Vagina (tissue), 2 donors: Measurements from ENCODE around the gene FANCC. TPM values are rescaled to one million over a fixed set of nuclear protein-coding genes. Genes with fewer than 3 reads are reported as not detected.
A peak's percentile ranks its signal among the peaks of the same experiment; 100 is the strongest.

ENCODE experiments used
- DNase-seq, 2 donors: peaks; one replicate each; pipeline ENCODE4 v3.0.0-alpha.2; 2017; ENCODE audit errors: extremely low spot score in 2 of 2
- H3K27ac ChIP-seq: fragments of 200-600 bp; sonication (generic); one replicate; pipeline ENCODE4 v1.5.1; 2019
- H3K27me3 ChIP-seq: fragments of 200-600 bp; sonication (generic); one replicate; pipeline ENCODE4 v1.5.1; 2019
- H3K36me3 ChIP-seq, 2 donors: fragments of 200-600 bp; sonication (generic); one replicate each; pipeline ENCODE4 v1.5.1; 2017 to 2019
- H3K4me1 ChIP-seq: fragments of 200-600 bp; sonication (generic); one replicate; pipeline ENCODE4 v1.5.1; 2019
- H3K4me3 ChIP-seq, 2 donors: fragments of 200-600 bp; sonication (generic); 1 replicate in 1 of 2; 2 replicates in 1 of 2; pipeline ENCODE4 v1.5.1; 2016 to 2019
- H3K9me3 ChIP-seq: fragments of 200-600 bp; sonication (generic); one replicate; pipeline ENCODE4 v1.5.1; 2019
- CTCF ChIP-seq, 3 experiments: fragments of 450-650 bp in 2 of 3; fragments of 200-600 bp in 1 of 3; sonication (generic) in 1 of 3; IDR thresholded peaks; one replicate each; pipeline ENCODE4 v1.5.1; 2017 to 2019; ENCODE audit warnings: antibody characterized with exemption in 3 of 3, mild to moderate bottlenecking in 2 of 3, moderate library complexity in 2 of 3
- POLR2A ChIP-seq, 2 donors: fragments of 450-650 bp; IDR thresholded peaks; one replicate each; pipeline ENCODE4 v1.6.1; 2017; ENCODE audit warnings: antibody characterized with exemption in 2 of 2, mild to moderate bottlenecking in 2 of 2, moderate library complexity in 2 of 2
- POLR2AphosphoS5 ChIP-seq, 2 donors: sonication (generic); formaldehyde crosslinking; IDR thresholded peaks; one replicate each; pipeline ENCODE4 v1.9.0; 2017; ENCODE audit warnings: antibody characterized with exemption in 2 of 2, mild to moderate bottlenecking in 2 of 2, low read depth in 1 of 2; ENCODE audit not compliant: insufficient read depth in 1 of 2
- intact Hi-C: fragments of 100-400 bp; cut with DNase I; formaldehyde crosslinking; loops from one replicate; pipeline ENCODE4 v1.15.1; 2023
- total RNA-seq: library from RNA; depleted of rRNA; stranded (reverse); fragments of >200 nt; gene quantifications from one replicate; pipeline ENCODE4 v1.2.3, GENCODE V29; 2016

FANCC gene
- total RNA-seq, 1 donor from 2014 or later = 17.2 TPM

DNA sequence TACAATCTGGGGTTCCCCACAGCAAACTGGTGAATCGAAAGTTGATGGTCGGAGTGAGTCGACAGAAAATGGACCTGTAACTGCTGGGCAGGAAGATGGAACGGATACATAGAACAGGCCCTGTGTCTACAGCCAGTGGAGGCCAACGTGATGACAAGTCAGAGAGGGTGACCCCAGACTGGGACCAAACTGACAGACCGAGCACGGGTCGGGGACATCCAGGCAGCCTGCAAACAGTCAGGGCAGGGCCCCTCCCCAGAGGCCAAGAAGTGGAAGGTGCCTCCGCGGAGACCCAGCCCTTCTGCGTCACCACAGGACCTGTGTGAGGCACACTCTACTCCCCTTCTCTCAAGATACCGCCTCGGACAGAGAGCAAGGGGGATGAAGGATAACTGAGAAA is 25.1 kb upstream of the FANCC start:
- TF ChIP-seq CTCF (IDR thresholded peaks at IDR 0.05) = no peak
- no peak for TF ChIP-seq POLR2AphosphoS5 (IDR thresholded peaks at IDR 0.05; ENCODE audit: insufficient read depth in 1 of 2, low read depth in 1 of 2)
- TF ChIP-seq POLR2A (IDR thresholded peaks at IDR 0.05) = no peak
- DNase-seq = peak in 1 of 2 donors; percentile 37
- no peaks in the 10 kb centered on the region for H3K36me3 ChIP-seq
- H3K27ac ChIP-seq = no peak overlapping the region
- H3K27me3 ChIP-seq = no peaks in the 10 kb centered on the region
- H3K4me3 ChIP-seq = no peak overlapping the region
- no peaks in the 10 kb centered on the region for H3K4me1 ChIP-seq
- intact Hi-C loops = no loop called here
- no peaks in the 10 kb centered on the region for H3K9me3 ChIP-seq

GRCh38 chr9:95341293-95341962 is 23.9 kb upstream of the FANCC start:
- Histone ChIP-seq H3K27me3 (no peaks in the 10 kb centered on the region), H3K27ac (no peak overlapping the region), H3K9me3 (no peaks in the 10 kb centered on the region), H3K4me3 (no peak overlapping the region), H3K36me3 (no peaks in the 10 kb centered on the region), H3K4me1 (no peaks in the 10 kb centered on the region)
- intact Hi-C loops = no loop called here
- TF ChIP-seq POLR2AphosphoS5 (IDR thresholded peaks at IDR 0.05; ENCODE audit: insufficient read depth in 1 of 2, low read depth in 1 of 2) (no peak), CTCF (IDR thresholded peaks at IDR 0.05) (no peak), POLR2A (IDR thresholded peaks at IDR 0.05) (no peak)
- DNase-seq = peak in 1 of 2 donors; percentile 37

GRCh38 chr9:95338243-95338642 is 20.7 kb upstream of the FANCC start:
- TF ChIP-seq POLR2AphosphoS5 (IDR thresholded peaks at IDR 0.05; ENCODE audit: insufficient read depth in 1 of 2, low read depth in 1 of 2) (no peak), POLR2A (IDR thresholded peaks at IDR 0.05) (no peak), CTCF (IDR thresholded peaks at IDR 0.05) (no peak)
- Histone ChIP-seq H3K27ac (no peak overlapping the region), H3K27me3 (no peaks in the 10 kb centered on the region), H3K36me3 (no peaks in the 10 kb centered on the region), H3K9me3 (no peaks in the 10 kb centered on the region), H3K4me3 (no peak overlapping the region), H3K4me1 (no peaks in the 10 kb centered on the region)
- DNase-seq = peak in 1 of 2 donors; percentile 65
- intact Hi-C loops = no loop called here

DNA sequence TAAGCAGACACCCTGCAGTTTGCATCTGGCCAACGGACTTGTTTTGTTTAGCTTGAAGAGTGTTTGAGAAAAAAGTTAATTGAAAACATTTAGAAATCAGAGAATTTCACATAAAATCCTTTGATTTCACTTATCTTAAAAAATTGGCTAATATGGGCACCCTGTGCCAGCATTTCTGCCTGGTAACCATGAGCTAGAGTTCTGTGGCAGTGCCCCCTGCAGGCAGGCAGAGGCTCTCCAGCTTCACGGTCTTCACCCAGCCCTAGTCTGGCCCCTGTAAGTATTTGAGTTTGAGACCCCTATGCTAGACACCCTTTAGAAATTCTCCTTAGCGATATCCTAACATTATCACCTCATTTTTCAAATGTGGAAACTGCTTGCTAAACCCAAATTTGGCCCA is 18.8 kb upstream of the FANCC start:
- Histone ChIP-seq H3K27me3 (no peaks in the 10 kb centered on the region), H3K27ac (no peak overlapping the region), H3K4me3 (no peak overlapping the region), H3K4me1 (no peaks in the 10 kb centered on the region), H3K36me3 (no peaks in the 10 kb centered on the region), H3K9me3 (no peaks in the 10 kb centered on the region)
- TF ChIP-seq CTCF (IDR thresholded peaks at IDR 0.05) (peak in 1 of 3 experiments; percentile 16), POLR2A (IDR thresholded peaks at IDR 0.05) (no peak)
- DNase-seq = no peak
- intact Hi-C loops = no loop called here

DNA sequence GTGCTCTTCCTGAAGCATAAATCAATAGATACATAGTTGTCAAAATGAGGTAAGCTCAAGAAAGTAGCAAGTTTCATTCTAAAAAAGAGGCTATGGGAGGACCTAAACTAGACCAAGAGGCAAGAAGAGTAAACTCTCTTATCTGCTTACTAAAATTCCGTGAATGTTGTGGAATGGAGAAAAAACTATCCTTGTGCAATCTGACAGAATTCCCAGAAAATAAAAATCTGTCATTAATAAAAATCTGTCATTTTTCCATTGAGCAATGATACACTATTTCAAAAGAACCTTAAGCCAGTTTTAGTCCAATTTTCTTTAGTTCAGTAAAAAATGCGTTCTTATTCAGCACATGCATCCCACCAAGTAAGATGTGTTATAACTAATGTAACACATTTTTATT is 15.9 kb upstream of the FANCC start:
- Histone ChIP-seq H3K27me3 (no peaks in the 10 kb centered on the region), H3K4me1 (no peaks in the 10 kb centered on the region), H3K9me3 (no peaks in the 10 kb centered on the region), H3K4me3 (no peak overlapping the region), H3K27ac (no peak overlapping the region), H3K36me3 (no peaks in the 10 kb centered on the region)
- no peak for TF ChIP-seq POLR2AphosphoS5 (IDR thresholded peaks at IDR 0.05; ENCODE audit: insufficient read depth in 1 of 2, low read depth in 1 of 2)
- no peak for TF ChIP-seq POLR2A (IDR thresholded peaks at IDR 0.05)
- TF ChIP-seq CTCF (IDR thresholded peaks at IDR 0.05) = no peak
- no peak for DNase-seq
- intact Hi-C loops = no loop called here
